ENCODE results near the gene MTRFR. TPM values are rescaled to one million over a fixed set of nuclear protein-coding genes. Genes with fewer than 3 reads are reported as not detected.

MTRFR gene
- total RNA-seq = 10.1 and 10.7 TPM in 2 replicates

GRCh38 chr12:123232807-123233504, at the start of gene MTRFR, which contains the start of gene MPHOSPH9:
TSS of gene MTRFR (plus strand) at chr12:123233436. CDS start at chr12:123253675, 20,239 bp downstream.
TSS of gene MPHOSPH9 (minus strand) at chr12:123233141. CDS start at chr12:123230364, 2,777 bp downstream.

Other genes with a start within 250 kb of the MTRFR start
- gene PITPNM2, start 82.3 kb upstream of the MTRFR start, total RNA-seq = 2.9 and 4.6 TPM in 2 replicates
- 34.6 and 60.6 TPM in 2 replicates for gene MPHOSPH9, start 295 bp upstream of the MTRFR start, total RNA-seq
- 226 and 280 TPM in 2 replicates for gene CDK2AP1, start 38.4 kb downstream of the MTRFR start, total RNA-seq
- gene SBNO1, start 131.4 kb downstream of the MTRFR start, total RNA-seq = 15.0 and 19.7 TPM in 2 replicates
- gene KMT5A, start 150.7 kb downstream of the MTRFR start, total RNA-seq = 44.7 and 51.6 TPM in 2 replicates
- 7.3 and 8.1 TPM in 2 replicates for gene RILPL2, start 203.2 kb downstream of the MTRFR start, total RNA-seq
- gene SNRNP35, start 224.7 kb downstream of the MTRFR start, total RNA-seq = 10.8 and 11.5 TPM in 2 replicates

All from myometrial cell (primary cell).